Uterus (tissue), 4 donors: ENCODE results near the gene NSFL1C. TPM values are rescaled to one million over a fixed set of nuclear protein-coding genes. Genes with fewer than 3 reads are reported as not detected.

Experiments
- DNase-seq, 2 donors: peaks; one replicate each; pipeline ENCODE4 v3.0.0-alpha.2; 2019 to 2020
- H3K27ac ChIP-seq, 2 donors: fragments of 200-600 bp; sonication (generic); 1 replicate in 1 of 2; 2 replicates in 1 of 2; pipeline ENCODE4 v1.5.1; 2016 to 2018
- H3K27me3 ChIP-seq, 2 donors: fragments of 200-600 bp; sonication (generic); one replicate each; pipeline ENCODE4 v1.5.1; 2018 to 2019; ENCODE audit warnings: control low read depth in 1 of 2
- H3K36me3 ChIP-seq, 2 donors: fragments of 200-600 bp; sonication (generic); one replicate each; pipeline ENCODE4 v1.5.1; 2019; ENCODE audit warnings: control low read depth in 1 of 2
- H3K4me1 ChIP-seq, 2 donors: fragments of 200-600 bp; sonication (generic); one replicate each; pipeline ENCODE4 v1.5.1; 2018 to 2019; ENCODE audit warnings: control low read depth in 1 of 2
- H3K4me3 ChIP-seq, 2 donors: fragments of 200-600 bp; sonication (generic); 1 replicate in 1 of 2; 2 replicates in 1 of 2; pipeline ENCODE4 v1.5.1; 2018 to 2019; ENCODE audit warnings: mild to moderate bottlenecking in 1 of 2
- H3K9me3 ChIP-seq, 2 donors: fragments of 200-600 bp; sonication (generic); one replicate each; pipeline ENCODE4 v1.5.1; 2019; ENCODE audit warnings: control low read depth in 1 of 2
- CTCF ChIP-seq, 4 experiments: fragments of 200-600 bp in 2 of 4; fragments of 450-650 bp in 2 of 4; sonication (generic) in 2 of 4; IDR thresholded peaks; one replicate each; pipeline ENCODE4 v1.5.1; 2016 to 2019; ENCODE audit warnings: antibody characterized with exemption in 4 of 4, mild to moderate bottlenecking in 2 of 4, moderate library complexity in 1 of 4
- POLR2A ChIP-seq, 2 donors: fragments of 450-650 bp; IDR thresholded peaks; one replicate each; pipeline ENCODE4 v1.6.1; 2016; ENCODE audit warnings: antibody characterized with exemption in 2 of 2, mild to moderate bottlenecking in 1 of 2, moderate library complexity in 1 of 2
- intact Hi-C: fragments of 100-400 bp; cut with DNase I; formaldehyde crosslinking; loops from one replicate; pipeline ENCODE4 v1.15.1; 2023; ENCODE audit warnings: low total_unique reads
- total RNA-seq, 4 donors: library from RNA; depleted of rRNA in 3 of 4; stranded (reverse); fragments of >200 nt in 3 of 4; gene quantifications; one replicate each; pipeline versions ENCODE4 v1.1.0 to v1.2.4, GENCODE V29; 2014 to 2023
- donor health status: DM: yes; HTN: yes; CAD: no.

The NSFL1C gene
- total RNA-seq, 4 donors from 2014 or later = 18.7 to 67.8 (median 35.8) TPM

- no peak for DNase-seq
- no peak overlapping the region for H3K4me3 ChIP-seq
- no peak for TF ChIP-seq CTCF (IDR thresholded peaks at IDR 0.05)
- TF ChIP-seq POLR2A (IDR thresholded peaks at IDR 0.05) = no peak
- no peaks in the 10 kb centered on the region for H3K36me3 ChIP-seq
- H3K9me3 ChIP-seq = no peaks in the 10 kb centered on the region
- H3K27me3 ChIP-seq = no peaks in the 10 kb centered on the region
- intact Hi-C loops = loop anchor here (5.0 kb wide), 1 partner anchor 126 kb away; no protein-coding TSS in a partner anchor
- H3K4me1 ChIP-seq = no peaks in the 10 kb centered on the region
- no peak overlapping the region for H3K27ac ChIP-seq
These were observed 28.3 kb downstream of the NSFL1C start for GRCh38 chr20:1438361-1438760.

- Histone ChIP-seq H3K9me3 (no peaks in the 10 kb centered on the region), H3K36me3 (no peaks in the 10 kb centered on the region), H3K27me3 (no peaks in the 10 kb centered on the region), H3K27ac (no peak overlapping the region), H3K4me3 (no peak overlapping the region), H3K4me1 (no peaks in the 10 kb centered on the region)
- peak; percentile 69 to 70 for DNase-seq
- intact Hi-C loops = loop anchor here (5.0 kb wide), 1 partner anchor 125 kb away; no protein-coding TSS in a partner anchor
- TF ChIP-seq POLR2A (IDR thresholded peaks at IDR 0.05) = no peak
- peak; percentile 75 to 83 (median 78) for TF ChIP-seq CTCF (IDR thresholded peaks at IDR 0.05)
These were observed 29.3 kb downstream of the NSFL1C start for GRCh38 chr20:1437235-1437904.

- intact Hi-C loops = loop anchor here (5.0 kb wide), 1 partner anchor 124 kb away; no protein-coding TSS in a partner anchor
- no peaks in the 10 kb centered on the region for H3K4me1 ChIP-seq
- no peak overlapping the region for H3K27ac ChIP-seq
- no peaks in the 10 kb centered on the region for H3K9me3 ChIP-seq
- no peak for DNase-seq
- no peak overlapping the region for H3K4me3 ChIP-seq
- no peaks in the 10 kb centered on the region for H3K36me3 ChIP-seq
- TF ChIP-seq POLR2A (IDR thresholded peaks at IDR 0.05) (no peak), CTCF (IDR thresholded peaks at IDR 0.05) (no peak)
- no peaks in the 10 kb centered on the region for H3K27me3 ChIP-seq
These were observed 30.4 kb downstream of the NSFL1C start for GRCh38 chr20:1436263-1436662.

- no peaks in the 10 kb centered on the region for H3K4me1 ChIP-seq
- no peaks in the 10 kb centered on the region for H3K9me3 ChIP-seq
- H3K36me3 ChIP-seq = no peaks in the 10 kb centered on the region
- no peak for DNase-seq
- no peaks in the 10 kb centered on the region for H3K27me3 ChIP-seq
- no peak for TF ChIP-seq POLR2A (IDR thresholded peaks at IDR 0.05)
- no peak for TF ChIP-seq CTCF (IDR thresholded peaks at IDR 0.05)
- intact Hi-C loops = loop anchor here (5.0 kb wide), 1 partner anchor 123 kb away; no protein-coding TSS in a partner anchor
- no peak overlapping the region for H3K4me3 ChIP-seq
- H3K27ac ChIP-seq = no peak overlapping the region
These were observed 31.3 kb downstream of the NSFL1C start for GRCh38 chr20:1435337-1435699.

- H3K36me3 ChIP-seq = no peaks in the 10 kb centered on the region
- DNase-seq = no peak
- H3K27ac ChIP-seq = no peak overlapping the region
- intact Hi-C loops = loop anchor here (5.0 kb wide), 1 partner anchor 122 kb away; no protein-coding TSS in a partner anchor
- TF ChIP-seq CTCF (IDR thresholded peaks at IDR 0.05) = no peak
- no peak for TF ChIP-seq POLR2A (IDR thresholded peaks at IDR 0.05)
- no peaks in the 10 kb centered on the region for H3K4me1 ChIP-seq
- no peaks in the 10 kb centered on the region for H3K9me3 ChIP-seq
- H3K4me3 ChIP-seq = no peak overlapping the region
- no peaks in the 10 kb centered on the region for H3K27me3 ChIP-seq
These were observed 31.9 kb downstream of the NSFL1C start for GRCh38 chr20:1434571-1435336.
